NOMO-1 (cell line): ENCODE results near the gene TMEM39B.
"Not testable (repeated sequence)": the region's sequence is repeated elsewhere in the genome, so short reads cannot be mapped to it uniquely, and the experiment has no call there.

ENCODE experiments used
- DNase-seq, 2 experiments: peaks; one replicate each; lab custom pipeline; 2025; ENCODE audit not compliant: unreplicated experiment in 2 of 2; lab: John Stamatoyannopoulos, UW

The TMEM39B gene

GRCh38 chr1:32111789-32112188 is 39.0 kb downstream of the TMEM39B start:
- no peak for DNase-seq

GRCh38 chr1:32112806-32113375 is 40.2 kb downstream of the TMEM39B start:
- no peak for DNase-seq

- not testable (repeated sequence) for DNase-seq
Measured at GRCh38 chr1:32113436-32113835, 40.7 kb downstream of the TMEM39B start.

GRCh38 chr1:32114420-32114819 is 41.7 kb downstream of the TMEM39B start:
- no peak for DNase-seq

GRCh38 chr1:32115496-32115895 is 42.8 kb downstream of the TMEM39B start:
- DNase-seq: no peak

GRCh38 chr1:32116531-32116930 is 43.8 kb downstream of the TMEM39B start:
- no peak for DNase-seq

GRCh38 chr1:32122151-32122550 is 49.4 kb downstream of the TMEM39B start:
- peak; percentile 24 to 72 for DNase-seq

- not testable (repeated sequence) for DNase-seq
Measured at GRCh38 chr1:32123361-32123760, 50.6 kb downstream of the TMEM39B start.

- DNase-seq: no peak
Measured at GRCh38 chr1:32125313-32125712, 52.6 kb downstream of the TMEM39B start.

GRCh38 chr1:32126770-32127169 is 54.0 kb downstream of the TMEM39B start:
- DNase-seq: no peak

GRCh38 chr1:32127409-32128198 is 54.9 kb downstream of the TMEM39B start:
- no peak for DNase-seq

- no peak for DNase-seq
Measured at GRCh38 chr1:32128479-32128878, 55.7 kb downstream of the TMEM39B start.

GRCh38 chr1:32128964-32129363 is 56.2 kb downstream of the TMEM39B start:
- peak in 1 of 2 experiments; percentile 15 for DNase-seq

- not testable (repeated sequence) for DNase-seq
Measured at GRCh38 chr1:32133950-32134280, 61.2 kb downstream of the TMEM39B start.

- no peak for DNase-seq
Measured at GRCh38 chr1:32137111-32137510, 64.4 kb downstream of the TMEM39B start.

- DNase-seq: no peak
Measured at GRCh38 chr1:32138965-32139364, 66.2 kb downstream of the TMEM39B start.

- DNase-seq: no peak
Measured at GRCh38 chr1:32142446-32143301, 69.9 kb downstream of the TMEM39B start.

GRCh38 chr1:32143302-32143695 is 70.6 kb downstream of the TMEM39B start:
- not testable (repeated sequence) for DNase-seq

GRCh38 chr1:32144033-32144432 is 71.3 kb downstream of the TMEM39B start:
- no peak for DNase-seq

GRCh38 chr1:32147799-32148198 is 75.1 kb downstream of the TMEM39B start:
- DNase-seq: not testable (repeated sequence)

GRCh38 chr1:32150847-32151246 is 78.1 kb downstream of the TMEM39B start:
- DNase-seq: no peak
